ENCODE data around the gene DCHS1. TPM values are rescaled to one million over a fixed set of nuclear protein-coding genes. Genes with fewer than 3 reads are reported as not detected.

Gene DCHS1
- total and polyA plus RNA-seq, 2 of the 13 experiments (the other 11 are each of a cell fraction or from before 2014, with no cell fraction given): under 0.01 to 0.03 TPM

DNA sequence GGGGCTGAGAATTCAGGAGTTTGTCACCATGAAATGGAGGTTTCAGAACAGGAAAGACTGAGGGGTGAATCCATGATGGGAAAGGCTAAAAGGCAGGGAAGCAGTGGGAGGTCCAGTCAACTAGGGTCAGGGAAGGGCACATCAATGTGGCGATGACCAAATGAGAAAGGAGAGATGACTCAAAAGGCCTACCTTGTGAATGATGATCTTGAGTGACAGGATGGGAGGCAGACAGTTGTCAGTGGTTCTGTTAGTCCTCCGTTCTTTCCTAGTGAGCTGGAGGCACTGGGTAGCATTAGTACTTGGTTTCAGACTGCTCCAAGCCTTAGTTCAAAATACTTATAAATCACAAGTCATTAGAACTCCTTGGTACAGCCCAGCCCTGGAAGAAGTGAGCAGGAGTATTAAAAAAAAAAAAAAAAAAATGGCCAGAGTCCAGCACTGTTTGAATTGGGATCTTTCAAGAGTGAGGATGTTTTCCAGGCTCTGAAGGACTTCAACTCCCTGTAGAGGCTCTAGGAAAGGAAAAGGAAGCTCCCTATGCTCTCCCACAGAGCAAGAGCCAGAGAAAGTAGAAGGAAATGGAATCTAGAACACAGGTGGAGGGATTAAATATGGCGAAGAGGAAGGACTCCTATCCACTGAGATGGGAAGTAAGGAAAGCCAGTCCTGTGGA is 8.3 kb upstream of the DCHS1 start:
- in situ Hi-C loops (cut with HindIII; ENCODE audit: extremely low pct_ligation_motif_present, low pct_unique_long_range_greater_than_20kb): no loop called here
- Histone ChIP-seq H3K79me2 (ENCODE audit: insufficient read depth, low read length) (no peaks in the 10 kb centered on the region), H3K4me2 (ENCODE audit: low read depth, low read length) (no peak overlapping the region), H3K36me3 (replicated peaks in 1 of 2; ENCODE audit: control insufficient read depth in 1 of 2, insufficient read depth in 2 of 2, low read length in 2 of 2) (no peaks in the 10 kb centered on the region), H3K27ac (ENCODE audit: extremely low read length, insufficient read depth, low read length) (no peak overlapping the region), H3K27me3 (ENCODE audit: control insufficient read depth in 1 of 2, insufficient read depth in 2 of 2, low read length in 2 of 2) (peaks cover 0 to 30% of the 10 kb centered on the region in 2 experiments; a peak in 4 of 5 replicates), H4K20me1 (ENCODE audit: insufficient read depth, low read length) (no peaks in the 10 kb centered on the region), H3K4me3 (replicated peaks in 1 of 3; ENCODE audit: insufficient read depth in 1 of 3, low read depth in 2 of 3, low read length in 3 of 3) (no peak overlapping the region), H3K4me1 (ENCODE audit: insufficient read depth, low read length) (no peaks in the 10 kb centered on the region), H3K9ac (ENCODE audit: insufficient read depth, low read depth, low read length) (no peak overlapping the region), H3K9me3 (ENCODE audit: low read length) (no peaks in the 10 kb centered on the region), H2AFZ (ENCODE audit: low read length) (no peak overlapping the region)
- DNase-seq (ENCODE audit: low spot score) (no peak), FAIRE-seq (no peak), ATAC-seq (no peak)
- BruUV-seq (replicated peaks): no TSS peak
- ChIA-PET CTCF (ENCODE audit: low intra/inter-chr PET ratio, low total read pairs) (no interaction called here), POLR2A (no interaction called here)
- 0% methylated on average over 3 of the region's 3 CpGs for WGBS (ENCODE audit: low lambda C conversion rate)
- intact Hi-C loops (cut with micrococcal nuclease; ENCODE audit: unreplicated experiment): no loop called here
- TF ChIP-seq ZNF329 (CRISPR knock-in tag; IDR thresholded peaks at IDR 0.05; ENCODE audit: low read depth): no peak
- no peak for TF ChIP-seq ZNF749 (CRISPR knock-in tag; IDR thresholded peaks at IDR 0.05; ENCODE audit: borderline replicate concordance)
- no peak for TF ChIP-seq RXRB (CRISPR knock-in tag; IDR thresholded peaks at IDR 0.05; ENCODE audit: borderline replicate concordance)
- TF ChIP-seq ZNF577 (CRISPR knock-in tag; IDR thresholded peaks at IDR 0.05; ENCODE audit: borderline replicate concordance, low read depth): no peak
- TF ChIP-seq, protein P1, sequence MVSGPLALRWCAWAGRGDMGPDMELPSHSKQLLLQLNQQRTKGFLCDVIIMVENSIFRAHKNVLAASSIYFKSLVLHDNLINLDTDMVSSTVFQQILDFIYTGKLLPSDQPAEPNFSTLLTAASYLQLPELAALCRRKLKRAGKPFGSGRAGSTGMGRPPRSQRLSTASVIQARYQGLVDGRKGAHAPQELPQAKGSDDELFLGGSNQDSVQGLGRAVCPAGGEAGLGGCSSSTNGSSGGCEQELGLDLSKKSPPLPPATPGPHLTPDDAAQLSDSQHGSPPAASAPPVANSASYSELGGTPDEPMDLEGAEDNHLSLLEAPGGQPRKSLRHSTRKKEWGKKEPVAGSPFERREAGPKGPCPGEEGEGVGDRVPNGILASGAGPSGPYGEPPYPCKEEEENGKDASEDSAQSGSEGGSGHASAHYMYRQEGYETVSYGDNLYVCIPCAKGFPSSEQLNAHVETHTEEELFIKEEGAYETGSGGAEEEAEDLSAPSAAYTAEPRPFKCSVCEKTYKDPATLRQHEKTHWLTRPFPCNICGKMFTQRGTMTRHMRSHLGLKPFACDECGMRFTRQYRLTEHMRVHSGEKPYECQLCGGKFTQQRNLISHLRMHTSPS (CRISPR knock-in tag; IDR thresholded peaks at IDR 0.05; ENCODE audit: low read depth): no peak
- no peak for TF ChIP-seq ZNF274 (CRISPR knock-in tag; IDR thresholded peaks at IDR 0.05)
- TF ChIP-seq, protein P2, sequence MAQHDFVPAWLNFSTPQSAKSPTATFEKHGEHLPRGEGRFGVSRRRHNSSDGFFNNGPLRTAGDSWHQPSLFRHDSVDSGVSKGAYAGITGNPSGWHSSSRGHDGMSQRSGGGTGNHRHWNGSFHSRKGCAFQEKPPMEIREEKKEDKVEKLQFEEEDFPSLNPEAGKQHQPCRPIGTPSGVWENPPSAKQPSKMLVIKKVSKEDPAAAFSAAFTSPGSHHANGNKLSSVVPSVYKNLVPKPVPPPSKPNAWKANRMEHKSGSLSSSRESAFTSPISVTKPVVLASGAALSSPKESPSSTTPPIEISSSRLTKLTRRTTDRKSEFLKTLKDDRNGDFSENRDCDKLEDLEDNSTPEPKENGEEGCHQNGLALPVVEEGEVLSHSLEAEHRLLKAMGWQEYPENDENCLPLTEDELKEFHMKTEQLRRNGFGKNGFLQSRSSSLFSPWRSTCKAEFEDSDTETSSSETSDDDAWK (CRISPR knock-in tag; IDR thresholded peaks at IDR 0.05): no peak
- TF ChIP-seq PAF1 (CRISPR knock-in tag; IDR thresholded peaks at IDR 0.05): no peak
- TF ChIP-seq SALL2 (CRISPR knock-in tag; IDR thresholded peaks at IDR 0.05): no peak
- TF ChIP-seq ZNF446 (CRISPR knock-in tag; IDR thresholded peaks at IDR 0.05): no peak
- TF ChIP-seq IRF2 (CRISPR knock-in tag; IDR thresholded peaks at IDR 0.05): no peak
- no peak for TF ChIP-seq ZNF253 (CRISPR knock-in tag; IDR thresholded peaks at IDR 0.05; ENCODE audit: borderline replicate concordance)
- no peak for TF ChIP-seq ASH2L (IDR thresholded peaks at IDR 0.05; ENCODE audit: insufficient read length, low read depth, low read length)
- TF ChIP-seq NRL (CRISPR knock-in tag; IDR thresholded peaks at IDR 0.05; ENCODE audit: borderline replicate concordance): no peak
- no peak for TF ChIP-seq ZNF766 (CRISPR knock-in tag; IDR thresholded peaks at IDR 0.05; ENCODE audit: borderline replicate concordance)
- no peak for TF ChIP-seq KDM1A (CRISPR knock-in tag; IDR thresholded peaks at IDR 0.05)
- TF ChIP-seq, protein P3, sequence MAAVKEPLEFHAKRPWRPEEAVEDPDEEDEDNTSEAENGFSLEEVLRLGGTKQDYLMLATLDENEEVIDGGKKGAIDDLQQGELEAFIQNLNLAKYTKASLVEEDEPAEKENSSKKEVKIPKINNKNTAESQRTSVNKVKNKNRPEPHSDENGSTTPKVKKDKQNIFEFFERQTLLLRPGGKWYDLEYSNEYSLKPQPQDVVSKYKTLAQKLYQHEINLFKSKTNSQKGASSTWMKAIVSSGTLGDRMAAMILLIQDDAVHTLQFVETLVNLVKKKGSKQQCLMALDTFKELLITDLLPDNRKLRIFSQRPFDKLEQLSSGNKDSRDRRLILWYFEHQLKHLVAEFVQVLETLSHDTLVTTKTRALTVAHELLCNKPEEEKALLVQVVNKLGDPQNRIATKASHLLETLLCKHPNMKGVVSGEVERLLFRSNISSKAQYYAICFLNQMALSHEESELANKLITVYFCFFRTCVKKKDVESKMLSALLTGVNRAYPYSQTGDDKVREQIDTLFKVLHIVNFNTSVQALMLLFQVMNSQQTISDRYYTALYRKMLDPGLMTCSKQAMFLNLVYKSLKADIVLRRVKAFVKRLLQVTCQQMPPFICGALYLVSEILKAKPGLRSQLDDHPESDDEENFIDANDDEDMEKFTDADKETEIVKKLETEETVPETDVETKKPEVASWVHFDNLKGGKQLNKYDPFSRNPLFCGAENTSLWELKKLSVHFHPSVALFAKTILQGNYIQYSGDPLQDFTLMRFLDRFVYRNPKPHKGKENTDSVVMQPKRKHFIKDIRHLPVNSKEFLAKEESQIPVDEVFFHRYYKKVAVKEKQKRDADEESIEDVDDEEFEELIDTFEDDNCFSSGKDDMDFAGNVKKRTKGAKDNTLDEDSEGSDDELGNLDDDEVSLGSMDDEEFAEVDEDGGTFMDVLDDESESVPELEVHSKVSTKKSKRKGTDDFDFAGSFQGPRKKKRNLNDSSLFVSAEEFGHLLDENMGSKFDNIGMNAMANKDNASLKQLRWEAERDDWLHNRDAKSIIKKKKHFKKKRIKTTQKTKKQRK (IDR thresholded peaks at IDR 0.05; ENCODE audit: low read length): no peak
